ENCODE results near the gene STK17A.
"Not testable (repeated sequence)": the region's sequence is repeated elsewhere in the genome, so short reads cannot be mapped to it uniquely, and the experiment has no call there.

STK17A gene

GRCh38 chr7:43666938-43667337, 84.0 kb downstream of the STK17A start:
- no peak for DNase-seq
- in situ Hi-C loops (cut with HindIII; ENCODE audit: low pct_ligation_motif_present, low sequenced_read_pairs): no loop called here
- Histone ChIP-seq H3K36me3 (replicated peaks) (no peaks in the 10 kb centered on the region), H3K4me3 (ENCODE audit: low read depth, low read length) (no peak overlapping the region), H3K27me3 (replicated peaks) (no peaks in the 10 kb centered on the region), H3K27ac (no peak overlapping the region)
- TF ChIP-seq CTCF (IDR thresholded peaks at IDR 0.05; ENCODE audit: low read depth, low read length, missing control alignments): no peak

- no peak for TF ChIP-seq CTCF (IDR thresholded peaks at IDR 0.05; ENCODE audit: low read depth, low read length, missing control alignments)
- H3K27me3 ChIP-seq (replicated peaks): no peaks in the 10 kb centered on the region
- no peaks in the 10 kb centered on the region for H3K36me3 ChIP-seq (replicated peaks)
- H3K4me3 ChIP-seq (ENCODE audit: low read depth, low read length): no peak overlapping the region
- in situ Hi-C loops (cut with HindIII; ENCODE audit: low pct_ligation_motif_present, low sequenced_read_pairs): no loop called here
- DNase-seq: no peak
- H3K27ac ChIP-seq: no peak overlapping the region
Observed at GRCh38 chr7:43668035-43668434, 85.1 kb downstream of the STK17A start.

- H3K4me3 ChIP-seq (ENCODE audit: low read depth, low read length): no peak overlapping the region
- no peak for TF ChIP-seq CTCF (IDR thresholded peaks at IDR 0.05; ENCODE audit: low read depth, low read length, missing control alignments)
- no peaks in the 10 kb centered on the region for H3K27me3 ChIP-seq (replicated peaks)
- no peak overlapping the region for H3K27ac ChIP-seq
- in situ Hi-C loops (cut with HindIII; ENCODE audit: low pct_ligation_motif_present, low sequenced_read_pairs): no loop called here
- no peak for DNase-seq
- no peaks in the 10 kb centered on the region for H3K36me3 ChIP-seq (replicated peaks)
Observed at GRCh38 chr7:43669286-43670081, 86.6 kb downstream of the STK17A start.

- Histone ChIP-seq H3K27me3 (replicated peaks) (no peaks in the 10 kb centered on the region), H3K36me3 (replicated peaks) (no peaks in the 10 kb centered on the region), H3K27ac (no peak overlapping the region), H3K4me3 (ENCODE audit: low read depth, low read length) (no peak overlapping the region)
- in situ Hi-C loops (cut with HindIII; ENCODE audit: low pct_ligation_motif_present, low sequenced_read_pairs): no loop called here
- DNase-seq: no peak
- no peak for TF ChIP-seq CTCF (IDR thresholded peaks at IDR 0.05; ENCODE audit: low read depth, low read length, missing control alignments)
Observed at GRCh38 chr7:43671521-43671920, 88.6 kb downstream of the STK17A start.

GRCh38 chr7:43673243-43673976, 90.5 kb downstream of the STK17A start:
- H3K36me3 ChIP-seq (replicated peaks); DNase-seq; in situ Hi-C loops (cut with HindIII; ENCODE audit: low pct_ligation_motif_present, low sequenced_read_pairs); H3K27ac ChIP-seq; H3K27me3 ChIP-seq (replicated peaks); H3K4me3 ChIP-seq (ENCODE audit: low read depth, low read length): not testable (repeated sequence)

- TF ChIP-seq CTCF (IDR thresholded peaks at IDR 0.05; ENCODE audit: low read depth, low read length, missing control alignments): no peak
Observed at GRCh38 chr7:43674559-43675436, 91.9 kb downstream of the STK17A start.

More at GRCh38 chr7:43674559-43675436, 91.9 kb downstream of the STK17A start:
- Histone ChIP-seq H3K36me3 (replicated peaks) (no peaks in the 10 kb centered on the region), H3K27ac (peak overlapping the region; percentile 35), H3K27me3 (replicated peaks) (no peaks in the 10 kb centered on the region), H3K4me3 (ENCODE audit: low read depth, low read length) (no peak overlapping the region)
- in situ Hi-C loops (cut with HindIII; ENCODE audit: low pct_ligation_motif_present, low sequenced_read_pairs): no loop called here
- peak; percentile 49 for DNase-seq
